ENCODE results near the gene CCDC146.

Gene CCDC146

GRCh38 chr7:77247206-77247850 is 124.9 kb downstream of the CCDC146 start:
- H3K9me3 ChIP-seq (ENCODE audit: control insufficient read depth, insufficient read depth, low read depth, low read length), result no peaks in the 10 kb centered on the region
- H3K36me3 ChIP-seq (ENCODE audit: control insufficient read depth, insufficient read depth, low read length), result no peaks in the 10 kb centered on the region
- H3K27ac ChIP-seq (ENCODE audit: low read depth, low read length), result no peak overlapping the region
- no peaks in the 10 kb centered on the region for H3K27me3 ChIP-seq (ENCODE audit: control insufficient read depth, insufficient read depth, low read length)
- H3K4me1 ChIP-seq (ENCODE audit: control insufficient read depth, insufficient read depth, low read length), result peaks cover 15% of the 10 kb centered on the region
- H3K4me3 ChIP-seq (ENCODE audit: low read depth, low read length), result no peak overlapping the region
- H3K9ac ChIP-seq (ENCODE audit: low read length), result no peak overlapping the region

GRCh38 chr7:77248154-77248553 is 125.7 kb downstream of the CCDC146 start:
- H3K4me3 ChIP-seq (ENCODE audit: low read depth, low read length), result no peak overlapping the region
- no peak overlapping the region for H3K9ac ChIP-seq (ENCODE audit: low read length)

GRCh38 chr7:77252506-77252905 is 130.1 kb downstream of the CCDC146 start:
- H3K9me3 ChIP-seq (ENCODE audit: control insufficient read depth, insufficient read depth, low read depth, low read length), result no peaks in the 10 kb centered on the region
- no peaks in the 10 kb centered on the region for H3K4me1 ChIP-seq (ENCODE audit: control insufficient read depth, insufficient read depth, low read length)
- H3K9ac ChIP-seq (ENCODE audit: low read length), result no peak overlapping the region
- H3K4me3 ChIP-seq (ENCODE audit: low read depth, low read length), result no peak overlapping the region
- no peaks in the 10 kb centered on the region for H3K27me3 ChIP-seq (ENCODE audit: control insufficient read depth, insufficient read depth, low read length)
- H3K36me3 ChIP-seq (ENCODE audit: control insufficient read depth, insufficient read depth, low read length), result no peaks in the 10 kb centered on the region
- no peak overlapping the region for H3K27ac ChIP-seq (ENCODE audit: low read depth, low read length)

More at GRCh38 chr7:77248154-77248553, 125.7 kb downstream of the CCDC146 start:
- Histone ChIP-seq H3K27me3 (ENCODE audit: control insufficient read depth, insufficient read depth, low read length) (no peaks in the 10 kb centered on the region), H3K27ac (ENCODE audit: low read depth, low read length) (no peak overlapping the region), H3K9me3 (ENCODE audit: control insufficient read depth, insufficient read depth, low read depth, low read length) (no peaks in the 10 kb centered on the region), H3K36me3 (ENCODE audit: control insufficient read depth, insufficient read depth, low read length) (no peaks in the 10 kb centered on the region), H3K4me1 (ENCODE audit: control insufficient read depth, insufficient read depth, low read length) (peaks cover 7% of the 10 kb centered on the region)

DNA sequence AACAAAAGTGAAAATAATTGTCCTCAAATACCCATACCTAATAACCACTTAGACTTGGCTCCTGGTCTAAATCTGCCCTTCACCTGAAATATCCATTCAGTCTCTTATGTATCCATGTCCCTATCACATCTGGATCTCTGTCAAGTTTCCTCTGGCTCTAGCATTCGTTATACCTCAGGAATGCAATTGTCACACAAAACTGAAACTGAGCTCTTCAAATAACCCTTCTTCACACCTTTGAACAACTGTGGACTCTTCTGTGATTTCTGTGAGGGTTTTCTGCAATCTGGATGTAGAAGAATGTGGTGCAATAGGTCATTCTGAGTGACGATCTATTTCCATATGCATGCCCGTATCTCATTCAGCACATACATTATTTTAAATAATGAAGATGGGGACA is 130.7 kb downstream of the CCDC146 start:
- no peaks in the 10 kb centered on the region for H3K4me1 ChIP-seq (ENCODE audit: control insufficient read depth, insufficient read depth, low read length)

DNA sequence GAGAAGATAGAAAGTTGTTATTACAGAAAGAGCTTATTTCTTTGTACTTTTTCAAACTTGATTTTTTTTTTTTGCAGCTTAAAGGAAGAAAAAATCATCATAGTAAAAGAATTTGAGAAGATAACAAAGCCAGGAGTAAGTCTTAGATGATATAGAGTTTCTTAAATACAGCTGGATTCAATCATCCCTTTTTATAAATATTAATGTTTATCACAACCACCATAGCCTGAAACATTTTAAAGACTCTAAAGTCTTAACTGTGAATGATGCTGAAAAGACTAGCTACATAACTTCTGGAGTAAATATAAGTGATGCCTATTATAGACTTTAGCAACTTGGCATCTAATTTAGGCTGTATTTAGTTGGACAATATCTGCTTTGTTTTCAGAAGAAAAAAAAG is 132.0 kb downstream of the CCDC146 start:
- H3K27ac ChIP-seq (ENCODE audit: low read depth, low read length), result no peak overlapping the region
- no peak overlapping the region for H3K9ac ChIP-seq (ENCODE audit: low read length)
- H3K27me3 ChIP-seq (ENCODE audit: control insufficient read depth, insufficient read depth, low read length), result no peaks in the 10 kb centered on the region
- no peak overlapping the region for H3K4me3 ChIP-seq (ENCODE audit: low read depth, low read length)
- H3K36me3 ChIP-seq (ENCODE audit: control insufficient read depth, insufficient read depth, low read length), result no peaks in the 10 kb centered on the region
- H3K9me3 ChIP-seq (ENCODE audit: control insufficient read depth, insufficient read depth, low read depth, low read length), result no peaks in the 10 kb centered on the region
- no peaks in the 10 kb centered on the region for H3K4me1 ChIP-seq (ENCODE audit: control insufficient read depth, insufficient read depth, low read length)

More for the DNA sequence above, 130.7 kb downstream of the CCDC146 start:
- H3K9me3 ChIP-seq (ENCODE audit: control insufficient read depth, insufficient read depth, low read depth, low read length), result no peaks in the 10 kb centered on the region
- H3K27me3 ChIP-seq (ENCODE audit: control insufficient read depth, insufficient read depth, low read length), result no peaks in the 10 kb centered on the region
- H3K36me3 ChIP-seq (ENCODE audit: control insufficient read depth, insufficient read depth, low read length), result no peaks in the 10 kb centered on the region
- H3K27ac ChIP-seq (ENCODE audit: low read depth, low read length), result no peak overlapping the region
- H3K9ac ChIP-seq (ENCODE audit: low read length), result no peak overlapping the region
- H3K4me3 ChIP-seq (ENCODE audit: low read depth, low read length), result no peak overlapping the region

- Histone ChIP-seq H3K9me3 (ENCODE audit: control insufficient read depth, insufficient read depth, low read depth, low read length) (no peaks in the 10 kb centered on the region), H3K4me1 (ENCODE audit: control insufficient read depth, insufficient read depth, low read length) (no peaks in the 10 kb centered on the region), H3K36me3 (ENCODE audit: control insufficient read depth, insufficient read depth, low read length) (no peaks in the 10 kb centered on the region), H3K27ac (ENCODE audit: low read depth, low read length) (no peak overlapping the region), H3K4me3 (ENCODE audit: low read depth, low read length) (no peak overlapping the region), H3K9ac (ENCODE audit: low read length) (no peak overlapping the region), H3K27me3 (ENCODE audit: control insufficient read depth, insufficient read depth, low read length) (no peaks in the 10 kb centered on the region)
Measured at GRCh38 chr7:77254915-77255314, 132.5 kb downstream of the CCDC146 start.

GRCh38 chr7:77258014-77258413 is 135.6 kb downstream of the CCDC146 start:
- Histone ChIP-seq H3K27ac (ENCODE audit: low read depth, low read length) (no peak overlapping the region), H3K4me3 (ENCODE audit: low read depth, low read length) (no peak overlapping the region), H3K4me1 (ENCODE audit: control insufficient read depth, insufficient read depth, low read length) (no peaks in the 10 kb centered on the region), H3K36me3 (ENCODE audit: control insufficient read depth, insufficient read depth, low read length) (no peaks in the 10 kb centered on the region), H3K27me3 (ENCODE audit: control insufficient read depth, insufficient read depth, low read length) (no peaks in the 10 kb centered on the region), H3K9ac (ENCODE audit: low read length) (no peak overlapping the region), H3K9me3 (ENCODE audit: control insufficient read depth, insufficient read depth, low read depth, low read length) (no peaks in the 10 kb centered on the region)

DNA sequence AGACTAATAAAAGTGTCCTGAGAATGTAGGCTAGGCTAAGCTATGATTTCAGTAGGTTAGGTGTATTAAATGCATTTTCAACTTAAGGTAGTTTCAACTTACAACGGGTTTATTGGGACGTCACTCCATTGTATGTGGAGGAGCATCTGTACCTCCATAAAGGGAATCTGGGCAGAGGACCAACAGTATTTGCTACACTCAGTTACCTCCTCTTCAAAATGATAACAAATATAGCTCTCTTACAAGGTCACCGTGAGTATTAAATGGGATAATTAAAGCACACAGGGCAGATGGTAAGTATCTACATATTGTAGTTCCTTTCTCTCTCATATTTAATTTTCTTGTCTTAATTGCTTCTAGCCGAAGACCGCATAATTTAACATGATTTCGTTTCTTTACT is 136.2 kb downstream of the CCDC146 start:
- H3K4me1 ChIP-seq (ENCODE audit: control insufficient read depth, insufficient read depth, low read length), result no peaks in the 10 kb centered on the region
- no peaks in the 10 kb centered on the region for H3K36me3 ChIP-seq (ENCODE audit: control insufficient read depth, insufficient read depth, low read length)
- no peaks in the 10 kb centered on the region for H3K27me3 ChIP-seq (ENCODE audit: control insufficient read depth, insufficient read depth, low read length)
- no peaks in the 10 kb centered on the region for H3K9me3 ChIP-seq (ENCODE audit: control insufficient read depth, insufficient read depth, low read depth, low read length)
- H3K9ac ChIP-seq (ENCODE audit: low read length), result no peak overlapping the region
- H3K4me3 ChIP-seq (ENCODE audit: low read depth, low read length), result no peak overlapping the region
- H3K27ac ChIP-seq (ENCODE audit: low read depth, low read length), result no peak overlapping the region

DNA sequence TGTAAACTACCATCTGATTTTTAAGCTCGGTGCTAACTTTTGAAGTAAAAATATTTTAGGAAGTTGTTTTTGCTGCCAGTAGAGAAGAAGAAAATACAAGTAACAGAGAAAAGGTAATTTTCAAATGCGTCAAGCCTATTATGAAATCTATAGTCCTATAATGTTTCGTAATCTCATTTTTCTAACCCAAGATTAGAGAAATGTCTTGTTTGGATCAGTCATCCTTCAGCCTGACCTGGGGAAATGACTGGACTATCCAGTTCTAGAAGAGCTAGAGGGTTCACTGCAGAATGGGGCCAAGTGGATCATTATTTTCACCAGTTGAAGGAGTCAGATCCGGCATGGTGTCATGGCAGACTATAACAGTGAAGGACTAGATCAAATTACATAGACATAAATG is 139.9 kb downstream of the CCDC146 start:
- Histone ChIP-seq H3K9me3 (ENCODE audit: control insufficient read depth, insufficient read depth, low read depth, low read length) (no peaks in the 10 kb centered on the region), H3K4me1 (ENCODE audit: control insufficient read depth, insufficient read depth, low read length) (no peaks in the 10 kb centered on the region), H3K4me3 (ENCODE audit: low read depth, low read length) (no peak overlapping the region), H3K36me3 (ENCODE audit: control insufficient read depth, insufficient read depth, low read length) (no peaks in the 10 kb centered on the region), H3K27me3 (ENCODE audit: control insufficient read depth, insufficient read depth, low read length) (no peaks in the 10 kb centered on the region), H3K9ac (ENCODE audit: low read length) (no peak overlapping the region), H3K27ac (ENCODE audit: low read depth, low read length) (no peak overlapping the region)

DNA sequence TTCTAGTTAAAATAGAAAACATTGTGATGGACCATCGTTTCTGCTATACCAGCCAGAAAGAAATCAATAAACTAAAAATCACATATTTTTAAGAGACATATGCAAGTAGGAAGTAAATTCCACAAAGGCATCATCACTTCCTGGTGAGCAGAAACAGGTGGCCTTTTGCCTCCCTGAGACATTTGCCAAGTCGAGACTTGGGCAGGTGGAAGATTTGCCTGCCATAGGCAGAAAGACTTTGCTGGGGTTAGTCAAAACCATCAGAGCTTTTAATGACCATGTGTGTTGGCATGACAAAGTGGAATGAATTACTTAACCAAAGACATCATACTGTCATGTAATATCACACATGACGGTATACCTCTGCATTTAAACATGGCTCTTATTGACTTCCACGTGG is 143.3 kb downstream of the CCDC146 start:
- H3K9ac ChIP-seq (ENCODE audit: low read length), result no peak overlapping the region
- H3K4me3 ChIP-seq (ENCODE audit: low read depth, low read length), result no peak overlapping the region
- no peaks in the 10 kb centered on the region for H3K4me1 ChIP-seq (ENCODE audit: control insufficient read depth, insufficient read depth, low read length)
- H3K27ac ChIP-seq (ENCODE audit: low read depth, low read length), result no peak overlapping the region
- no peaks in the 10 kb centered on the region for H3K36me3 ChIP-seq (ENCODE audit: control insufficient read depth, insufficient read depth, low read length)
- H3K27me3 ChIP-seq (ENCODE audit: control insufficient read depth, insufficient read depth, low read length), result no peaks in the 10 kb centered on the region
- no peaks in the 10 kb centered on the region for H3K9me3 ChIP-seq (ENCODE audit: control insufficient read depth, insufficient read depth, low read depth, low read length)

GRCh38 chr7:77266291-77266794 is 143.9 kb downstream of the CCDC146 start:
- no peaks in the 10 kb centered on the region for H3K4me1 ChIP-seq (ENCODE audit: control insufficient read depth, insufficient read depth, low read length)
- no peak overlapping the region for H3K9ac ChIP-seq (ENCODE audit: low read length)
- no peaks in the 10 kb centered on the region for H3K9me3 ChIP-seq (ENCODE audit: control insufficient read depth, insufficient read depth, low read depth, low read length)
- no peak overlapping the region for H3K27ac ChIP-seq (ENCODE audit: low read depth, low read length)
- no peaks in the 10 kb centered on the region for H3K36me3 ChIP-seq (ENCODE audit: control insufficient read depth, insufficient read depth, low read length)
- no peak overlapping the region for H3K4me3 ChIP-seq (ENCODE audit: low read depth, low read length)
- H3K27me3 ChIP-seq (ENCODE audit: control insufficient read depth, insufficient read depth, low read length), result no peaks in the 10 kb centered on the region
